Caco-2 (cell line): Measurements from ENCODE around the gene ZBTB42. TPM values are rescaled to one million over a fixed set of nuclear protein-coding genes. Genes with fewer than 3 reads are reported as not detected.
A peak's percentile ranks its signal among the peaks of the same experiment; 100 is the strongest.

ENCODE experiments used
- BruUV-seq: library from RNA; stranded (reverse); fragments of 400-500 nt; replicated peaks from 2 replicates; lab custom pipeline; 2021; lab: Mats Ljungman, UMichigan
- CTCF ChIA-PET: fragments of 300-600 bp; sonication (Branson Sonifier 250); formaldehyde crosslinking; loops from one replicate; lab custom pipeline; 2022; ENCODE audit warnings: antibody characterized with exemption; lab: Charles Lee
- POLR2A ChIA-PET: fragments of 300-600 bp; sonication (Branson Sonifier 250); formaldehyde crosslinking; loops from one replicate; lab custom pipeline; 2022; ENCODE audit warnings: antibody characterized with exemption; lab: Charles Lee
- DNase-seq, 2 experiments: peaks; one replicate each; pipeline versions ENCODE4 v3.0.0 to v3.0.0-alpha.2; 2020 to 2022
- H3K27me3 ChIP-seq: replicated peaks from 2 replicates; pipeline ENCODE4 v1.6.0; 2011; ENCODE audit warnings: low read length; ENCODE audit not compliant: control insufficient read depth, insufficient read depth
- H3K36me3 ChIP-seq: 2 replicates; pipeline ENCODE4 v1.5.1; 2011; ENCODE audit warnings: low read length; ENCODE audit not compliant: control insufficient read depth, insufficient read depth
- H3K4me1 ChIP-seq: fragments of 250-450 bp; sonication (Bioruptor Pico); 2 replicates; pipeline ENCODE4 v1.5.1; 2020; ENCODE audit warnings: mild to moderate bottlenecking
- H3K4me3 ChIP-seq: 2 replicates; pipeline ENCODE4 v1.5.1; 2011; ENCODE audit warnings: low read depth, mild to moderate bottlenecking, control low read depth, low read length
- H3K9me3 ChIP-seq: fragments of 250-450 bp; sonication (Bioruptor Pico); 2 replicates; pipeline ENCODE4 v1.5.1; 2020; ENCODE audit warnings: mild to moderate bottlenecking, moderate library complexity
- H3K27ac Mint-ChIP-seq: one replicate; pipeline ENCODE4 v1.8.0; 2022; ENCODE audit warnings: mixed read lengths; ENCODE audit not compliant: unreplicated experiment
- H3K27me3 Mint-ChIP-seq: one replicate; pipeline ENCODE4 v1.8.0; 2022; ENCODE audit warnings: mixed read lengths; ENCODE audit not compliant: insufficient read depth, unreplicated experiment
- H3K36me3 Mint-ChIP-seq: one replicate; pipeline ENCODE4 v1.8.0; 2022; ENCODE audit warnings: mild to moderate bottlenecking, mixed read lengths; ENCODE audit not compliant: insufficient read depth, unreplicated experiment
- H3K4me1 Mint-ChIP-seq: one replicate; pipeline ENCODE4 v1.8.0; 2022; ENCODE audit warnings: low read depth, mixed read lengths; ENCODE audit not compliant: unreplicated experiment
- H3K4me3 Mint-ChIP-seq: one replicate; pipeline ENCODE4 v1.8.0; 2022; ENCODE audit warnings: mild to moderate bottlenecking, moderate library complexity, mixed read lengths; ENCODE audit not compliant: unreplicated experiment
- H3K9me3 Mint-ChIP-seq: one replicate; pipeline ENCODE4 v1.8.0; 2022; ENCODE audit warnings: mixed read lengths; ENCODE audit not compliant: unreplicated experiment
- CTCF ChIP-seq, 2 experiments: fragments of 200-600 bp in 1 of 2; IDR thresholded peaks; 1 replicate in 1 of 2; 2 replicates in 1 of 2; pipeline versions ENCODE4 v1.5.1 to v1.8.0; 2011 to 2022; ENCODE audit warnings: antibody characterized with exemption in 1 of 2, control low read depth in 1 of 2, inconsistent platforms in 1 of 2, low read depth in 1 of 2, low read length in 1 of 2, mild to moderate bottlenecking in 1 of 2, moderate library complexity in 1 of 2; ENCODE audit not compliant: insufficient read depth in 1 of 2, severe bottlenecking in 1 of 2, unreplicated experiment in 1 of 2
- intact Hi-C: fragments of 100-400 bp; cut with micrococcal nuclease; formaldehyde crosslinking; loops from one replicate; pipeline ENCODE4 v1.10.0; 2022; ENCODE audit not compliant: unreplicated experiment
- total RNA-seq: library from RNA; stranded (reverse); gene quantifications from 2 replicates; pipeline ENCODE4 v1.2.3, GENCODE V29; 2022

ZBTB42 gene
- total RNA-seq, 1 experiment from 2014 or later, result 9.7 TPM

- intact Hi-C loops, result no loop called here
- no peak overlapping the region for H3K4me3 ChIP-seq
- no peak for TF ChIP-seq CTCF (IDR thresholded peaks at IDR 0.05; ENCODE audit: insufficient read depth in 1 of 2, low read depth in 1 of 2, low read length in 1 of 2, severe bottlenecking in 1 of 2, unreplicated experiment in 1 of 2)
- H3K4me1 ChIP-seq, result 0 out of 2 replicates have a peak, but pooled peaks cover 3% of the 10 kb centered on the region
- no peaks in the 10 kb centered on the region for H3K9me3 ChIP-seq
- ChIA-PET CTCF (no interaction called here), POLR2A (no interaction called here)
- BruUV-seq, result no TSS peak
- Mint-ChIP-seq H3K4me3 (no peak overlapping the region), H3K9me3 (peaks cover 12% of the 10 kb centered on the region), H3K27ac (no peak overlapping the region), H3K36me3 (no peaks in the 10 kb centered on the region), H3K4me1 (no peaks in the 10 kb centered on the region), H3K27me3 (peaks cover 7% of the 10 kb centered on the region)
- no peaks in the 10 kb centered on the region for H3K27me3 ChIP-seq
- H3K36me3 ChIP-seq, result no peaks in the 10 kb centered on the region
- no peak for DNase-seq
Observed at GRCh38 chr14:104822821-104823615, 22.1 kb downstream of the ZBTB42 start.

- Histone ChIP-seq H3K36me3 (no peaks in the 10 kb centered on the region), H3K4me1 (0 out of 2 replicates have a peak, but pooled peaks cover 3% of the 10 kb centered on the region), H3K4me3 (no peak overlapping the region), H3K9me3 (no peaks in the 10 kb centered on the region), H3K27me3 (no peaks in the 10 kb centered on the region)
- DNase-seq, result no peak
- Mint-ChIP-seq H3K27ac (peak overlapping the region; percentile 6), H3K27me3 (peaks cover 7% of the 10 kb centered on the region), H3K36me3 (no peaks in the 10 kb centered on the region), H3K9me3 (peaks cover 12% of the 10 kb centered on the region), H3K4me3 (peak overlapping the region; percentile 85), H3K4me1 (no peaks in the 10 kb centered on the region)
- intact Hi-C loops, result no loop called here
- POLR2A ChIA-PET, result no interaction called here
- no TSS peak for BruUV-seq
- TF ChIP-seq CTCF (IDR thresholded peaks at IDR 0.05; ENCODE audit: insufficient read depth in 1 of 2, low read depth in 1 of 2, low read length in 1 of 2, severe bottlenecking in 1 of 2, unreplicated experiment in 1 of 2), result no peak
- CTCF ChIA-PET, result no interaction called here
Observed at GRCh38 chr14:104824353-104824997, 23.6 kb downstream of the ZBTB42 start.

GRCh38 chr14:104826189-104826860, 25.4 kb downstream of the ZBTB42 start:
- intact Hi-C loops, result loop anchor here (1.0 kb wide), 2 partner anchors 38 to 58 kb away; no protein-coding TSS in a partner anchor
- H3K27me3 ChIP-seq, result no peaks in the 10 kb centered on the region
- H3K4me3 ChIP-seq, result peak overlapping the region; percentile 68
- H3K36me3 ChIP-seq, result no peaks in the 10 kb centered on the region
- ChIA-PET CTCF (interaction anchor here (0.6 to 3.3 kb wide), 30 partner anchors 17 to 1955 kb away, joined by 3 to 58 read pairs (median 4); partner anchors contain the start of genes CEP170B, SIVA1 and ZBTB42), POLR2A (interaction anchor here (0.5 to 1.4 kb wide), 15 partner anchors 16 to 475 kb away, joined by 3 to 8 read pairs (median 4); partner anchors contain the start of genes BRF1, SIVA1 and ZBTB42)
- Mint-ChIP-seq H3K4me1 (no peaks in the 10 kb centered on the region), H3K9me3 (peaks cover 12% of the 10 kb centered on the region), H3K4me3 (peak overlapping the region; percentile 85), H3K27ac (no peak overlapping the region), H3K36me3 (no peaks in the 10 kb centered on the region), H3K27me3 (peaks cover 7% of the 10 kb centered on the region)
- peak; percentile 88 to 95 for DNase-seq
- no TSS peak for BruUV-seq
- TF ChIP-seq CTCF (IDR thresholded peaks at IDR 0.05; ENCODE audit: insufficient read depth in 1 of 2, low read depth in 1 of 2, low read length in 1 of 2, severe bottlenecking in 1 of 2, unreplicated experiment in 1 of 2), result peak; percentile 67 to 68
- H3K9me3 ChIP-seq, result no peaks in the 10 kb centered on the region
- 0 out of 2 replicates have a peak, but pooled peaks cover 3% of the 10 kb centered on the region for H3K4me1 ChIP-seq
